Measurements from ENCODE around the gene WWP2.

Gene WWP2

DNA sequence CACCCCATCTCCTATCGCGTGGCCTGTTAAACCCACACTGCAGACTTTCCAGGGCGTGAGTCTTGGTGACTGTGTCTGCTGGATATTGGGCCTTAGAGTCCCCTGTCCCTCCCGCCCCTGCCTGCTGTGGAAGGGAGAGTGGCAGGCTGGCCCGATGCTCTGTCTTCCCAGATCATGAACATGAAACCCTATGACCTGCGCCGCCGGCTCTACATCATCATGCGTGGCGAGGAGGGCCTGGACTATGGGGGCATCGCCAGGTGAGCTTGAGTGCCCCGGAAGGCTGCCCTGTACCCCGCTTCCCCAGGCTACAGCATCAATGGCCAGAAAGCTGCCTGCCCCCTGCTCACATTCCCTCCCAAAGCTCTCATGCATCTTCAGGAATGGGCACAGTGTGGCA is 169.5 kb downstream of the WWP2 start:
- TF ChIP-seq EGR1 (IDR thresholded peaks at IDR 0.05) (no peak), EP300 (IDR thresholded peaks at IDR 0.05; ENCODE audit: borderline replicate concordance) (no peak), USF1 (IDR thresholded peaks at IDR 0.05) (no peak), TEAD4 (IDR thresholded peaks at IDR 0.05) (no peak), CREB1 (IDR thresholded peaks at IDR 0.05; ENCODE audit: low read depth) (no peak), TCF12 (IDR thresholded peaks at IDR 0.05; ENCODE audit: low read depth) (no peak), CEBPB (IDR thresholded peaks at IDR 0.05) (no peak), TAF1 (IDR thresholded peaks at IDR 0.05; ENCODE audit: low read depth) (no peak), ZBTB7A (IDR thresholded peaks at IDR 0.05; ENCODE audit: low read depth) (no peak), FOXM1 (IDR thresholded peaks at IDR 0.05; ENCODE audit: borderline replicate concordance, low read depth) (no peak), YY1 (IDR thresholded peaks at IDR 0.05; ENCODE audit: low read depth) (no peak)

GRCh38 chr16:69932228-69932627 is 170.1 kb downstream of the WWP2 start:
- TF ChIP-seq NFIC (IDR thresholded peaks at IDR 0.05) (no peak), YY1 (IDR thresholded peaks at IDR 0.05; ENCODE audit: low read depth) (no peak), EGR1 (IDR thresholded peaks at IDR 0.05) (no peak), RAD21 (IDR thresholded peaks at IDR 0.05; ENCODE audit: low read depth) (no peak), USF1 (IDR thresholded peaks at IDR 0.05) (no peak)
- TF ChIP-seq, protein P1, sequence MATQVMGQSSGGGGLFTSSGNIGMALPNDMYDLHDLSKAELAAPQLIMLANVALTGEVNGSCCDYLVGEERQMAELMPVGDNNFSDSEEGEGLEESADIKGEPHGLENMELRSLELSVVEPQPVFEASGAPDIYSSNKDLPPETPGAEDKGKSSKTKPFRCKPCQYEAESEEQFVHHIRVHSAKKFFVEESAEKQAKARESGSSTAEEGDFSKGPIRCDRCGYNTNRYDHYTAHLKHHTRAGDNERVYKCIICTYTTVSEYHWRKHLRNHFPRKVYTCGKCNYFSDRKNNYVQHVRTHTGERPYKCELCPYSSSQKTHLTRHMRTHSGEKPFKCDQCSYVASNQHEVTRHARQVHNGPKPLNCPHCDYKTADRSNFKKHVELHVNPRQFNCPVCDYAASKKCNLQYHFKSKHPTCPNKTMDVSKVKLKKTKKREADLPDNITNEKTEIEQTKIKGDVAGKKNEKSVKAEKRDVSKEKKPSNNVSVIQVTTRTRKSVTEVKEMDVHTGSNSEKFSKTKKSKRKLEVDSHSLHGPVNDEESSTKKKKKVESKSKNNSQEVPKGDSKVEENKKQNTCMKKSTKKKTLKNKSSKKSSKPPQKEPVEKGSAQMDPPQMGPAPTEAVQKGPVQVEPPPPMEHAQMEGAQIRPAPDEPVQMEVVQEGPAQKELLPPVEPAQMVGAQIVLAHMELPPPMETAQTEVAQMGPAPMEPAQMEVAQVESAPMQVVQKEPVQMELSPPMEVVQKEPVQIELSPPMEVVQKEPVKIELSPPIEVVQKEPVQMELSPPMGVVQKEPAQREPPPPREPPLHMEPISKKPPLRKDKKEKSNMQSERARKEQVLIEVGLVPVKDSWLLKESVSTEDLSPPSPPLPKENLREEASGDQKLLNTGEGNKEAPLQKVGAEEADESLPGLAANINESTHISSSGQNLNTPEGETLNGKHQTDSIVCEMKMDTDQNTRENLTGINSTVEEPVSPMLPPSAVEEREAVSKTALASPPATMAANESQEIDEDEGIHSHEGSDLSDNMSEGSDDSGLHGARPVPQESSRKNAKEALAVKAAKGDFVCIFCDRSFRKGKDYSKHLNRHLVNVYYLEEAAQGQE (IDR thresholded peaks at IDR 0.05; ENCODE audit: low read depth), result no peak

DNA sequence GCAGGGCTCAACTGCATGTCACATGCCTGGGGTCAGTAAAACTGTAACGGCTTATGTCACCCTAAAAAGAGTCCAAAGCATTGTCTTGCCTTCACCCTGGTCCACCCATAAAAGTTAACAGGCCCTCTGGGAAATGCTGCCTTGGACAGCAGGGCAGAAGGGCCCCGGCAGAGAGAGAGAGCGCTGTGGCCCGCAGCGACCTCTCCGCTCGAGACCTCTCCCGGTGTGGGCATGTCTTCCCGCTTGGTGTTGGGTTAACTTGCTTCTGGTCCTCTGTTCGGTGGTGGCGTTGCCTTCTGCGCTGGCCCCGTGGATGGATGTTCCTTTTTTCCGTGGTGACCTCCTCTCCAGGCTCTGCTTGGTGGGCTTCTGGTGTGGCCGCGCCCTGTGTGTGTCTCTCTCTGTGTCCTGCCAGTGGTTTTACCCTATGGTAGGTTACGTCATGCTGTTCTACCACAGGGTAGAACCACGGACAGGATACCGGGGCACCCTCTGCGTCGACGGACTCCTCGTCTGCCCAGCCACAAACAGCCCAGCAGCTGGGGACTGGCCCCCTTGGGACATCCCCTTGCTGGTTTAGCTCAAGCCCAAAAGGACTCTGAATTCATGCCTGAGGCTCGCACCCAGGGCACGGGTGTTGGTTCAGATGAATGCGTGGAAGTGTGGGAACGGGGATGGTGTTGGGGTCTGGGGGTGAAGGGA is 170.7 kb downstream of the WWP2 start:
- TF ChIP-seq RAD21 (IDR thresholded peaks at IDR 0.05; ENCODE audit: low read depth) (no peak), EP300 (IDR thresholded peaks at IDR 0.05; ENCODE audit: borderline replicate concordance) (no peak), YY1 (IDR thresholded peaks at IDR 0.05; ENCODE audit: low read depth) (no peak), FOXM1 (IDR thresholded peaks at IDR 0.05; ENCODE audit: borderline replicate concordance, low read depth) (no peak), MAX (IDR thresholded peaks at IDR 0.05) (no peak), CREB1 (IDR thresholded peaks at IDR 0.05; ENCODE audit: low read depth) (no peak), USF1 (IDR thresholded peaks at IDR 0.05) (no peak)
- TF ChIP-seq, protein P1 (IDR thresholded peaks at IDR 0.05; ENCODE audit: low read depth), result no peak

DNA sequence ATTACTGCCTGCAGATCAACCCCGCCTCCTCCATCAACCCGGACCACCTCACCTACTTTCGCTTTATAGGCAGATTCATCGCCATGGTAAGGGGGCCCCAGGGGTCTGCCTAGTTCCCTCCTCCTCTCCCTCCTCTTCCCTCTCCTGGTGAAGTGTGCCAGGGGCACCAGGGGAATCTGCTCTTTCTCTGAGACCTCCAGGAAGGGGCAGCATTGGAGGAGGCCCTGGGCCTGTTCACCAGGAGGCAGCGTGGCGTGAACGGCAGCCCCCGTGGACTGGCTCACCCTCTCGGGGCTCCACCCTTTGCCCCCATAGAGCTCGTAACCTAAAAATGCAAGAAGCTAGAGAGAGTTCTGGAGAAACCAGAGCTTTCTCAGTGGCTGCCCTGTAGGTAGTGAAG is 171.9 kb downstream of the WWP2 start:
- TF ChIP-seq TEAD4 (IDR thresholded peaks at IDR 0.05) (no peak), NFIC (IDR thresholded peaks at IDR 0.05) (no peak), MAX (IDR thresholded peaks at IDR 0.05) (no peak), YY1 (IDR thresholded peaks at IDR 0.05; ENCODE audit: low read depth) (no peak), ZBTB7A (IDR thresholded peaks at IDR 0.05; ENCODE audit: low read depth) (no peak), CREB1 (IDR thresholded peaks at IDR 0.05; ENCODE audit: low read depth) (no peak), TAF1 (IDR thresholded peaks at IDR 0.05; ENCODE audit: low read depth) (no peak), FOXM1 (IDR thresholded peaks at IDR 0.05; ENCODE audit: borderline replicate concordance, low read depth) (no peak), EGR1 (IDR thresholded peaks at IDR 0.05) (no peak), USF1 (IDR thresholded peaks at IDR 0.05) (no peak), TCF12 (IDR thresholded peaks at IDR 0.05; ENCODE audit: low read depth) (no peak), EP300 (IDR thresholded peaks at IDR 0.05; ENCODE audit: borderline replicate concordance) (no peak), RAD21 (IDR thresholded peaks at IDR 0.05; ENCODE audit: low read depth) (no peak)
- TF ChIP-seq, protein P1 (IDR thresholded peaks at IDR 0.05; ENCODE audit: low read depth), result no peak
